OCI-M1 (cell line): ENCODE results near the gene MBP.

Experiments
- DNase-seq: peaks from one replicate; lab custom pipeline; 2025; lab: John Stamatoyannopoulos, UW

Gene MBP

GRCh38 chr18:77082316-77082955 lies 50.1 kb downstream of the MBP start:
- DNase-seq = no peak

- peak; percentile 24 for DNase-seq
These were observed 51.2 kb downstream of the MBP start for GRCh38 chr18:77081390-77081778.

DNA sequence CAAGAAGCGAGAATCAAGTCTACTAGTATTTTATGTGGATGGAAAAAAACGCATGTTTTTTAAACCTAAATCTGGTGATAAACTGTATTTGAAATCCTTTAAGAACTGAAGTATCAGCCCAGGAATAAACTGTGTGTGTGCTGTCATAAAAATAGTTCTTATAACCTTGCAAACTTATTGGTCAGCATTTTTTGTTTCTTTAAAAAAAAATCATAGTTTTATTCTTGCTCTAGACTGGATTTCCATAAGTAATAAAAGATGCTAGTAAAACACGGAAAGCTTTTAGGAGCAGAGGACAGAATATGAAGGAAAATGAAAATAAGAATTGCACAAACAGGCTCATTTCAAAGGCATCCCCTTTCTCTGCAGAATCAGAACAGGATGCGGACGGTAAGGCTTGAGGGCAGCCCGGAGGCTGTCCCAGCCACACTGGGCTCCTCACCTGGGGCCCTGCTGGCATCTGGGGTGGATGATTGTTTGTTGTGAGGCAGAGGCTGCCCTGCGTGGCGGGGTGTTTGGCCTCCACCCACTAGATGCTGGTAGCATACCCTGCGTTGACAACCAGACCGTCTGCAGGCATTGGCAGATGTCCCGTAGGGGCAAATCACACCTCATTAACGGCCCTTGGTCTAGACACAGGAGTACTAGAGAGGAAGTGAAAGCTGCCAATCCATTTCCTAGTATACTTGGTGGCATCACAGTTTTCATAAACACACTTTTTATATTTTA lies 52.5 kb downstream of the MBP start:
- no peak for DNase-seq

DNA sequence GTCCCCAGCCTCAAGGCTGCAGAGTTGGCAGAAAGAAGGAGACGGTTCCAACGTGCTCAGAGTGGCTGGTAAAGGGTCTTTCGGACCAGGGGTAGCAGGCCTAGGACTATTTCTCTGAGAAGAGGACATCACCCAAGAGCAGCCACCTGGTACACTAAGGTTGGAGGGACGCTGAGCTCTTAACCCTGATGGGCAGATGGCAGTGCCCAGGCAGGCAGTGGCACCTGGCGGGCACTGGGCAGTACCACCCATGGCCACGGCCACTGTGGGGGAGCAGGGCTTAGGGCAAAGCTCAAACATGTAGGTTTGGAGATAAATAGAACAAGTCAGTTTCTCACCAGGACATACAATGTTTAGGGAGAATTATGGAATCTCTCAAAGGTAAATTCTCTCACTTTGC lies 53.5 kb downstream of the MBP start:
- no peak for DNase-seq

DNA sequence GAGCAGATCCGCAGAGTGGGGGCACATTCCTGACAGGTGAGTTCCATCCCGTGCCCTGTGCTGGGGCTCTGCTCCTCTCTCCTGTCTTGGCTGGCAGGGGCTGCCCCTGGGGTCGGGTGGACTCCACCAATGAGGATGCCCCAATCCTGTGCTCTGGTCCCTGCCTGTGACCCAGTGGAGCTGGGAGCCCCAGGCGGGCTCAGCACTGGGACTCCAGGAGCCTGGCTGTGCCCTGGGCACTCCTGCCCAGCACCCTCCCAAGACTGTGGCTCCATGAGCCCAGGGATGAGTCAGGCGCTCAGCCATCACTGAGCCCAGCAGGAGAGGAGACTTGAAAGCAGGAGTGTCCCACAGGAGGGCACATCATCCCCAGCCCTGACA lies 53.9 kb downstream of the MBP start:
- DNase-seq = no peak

DNA sequence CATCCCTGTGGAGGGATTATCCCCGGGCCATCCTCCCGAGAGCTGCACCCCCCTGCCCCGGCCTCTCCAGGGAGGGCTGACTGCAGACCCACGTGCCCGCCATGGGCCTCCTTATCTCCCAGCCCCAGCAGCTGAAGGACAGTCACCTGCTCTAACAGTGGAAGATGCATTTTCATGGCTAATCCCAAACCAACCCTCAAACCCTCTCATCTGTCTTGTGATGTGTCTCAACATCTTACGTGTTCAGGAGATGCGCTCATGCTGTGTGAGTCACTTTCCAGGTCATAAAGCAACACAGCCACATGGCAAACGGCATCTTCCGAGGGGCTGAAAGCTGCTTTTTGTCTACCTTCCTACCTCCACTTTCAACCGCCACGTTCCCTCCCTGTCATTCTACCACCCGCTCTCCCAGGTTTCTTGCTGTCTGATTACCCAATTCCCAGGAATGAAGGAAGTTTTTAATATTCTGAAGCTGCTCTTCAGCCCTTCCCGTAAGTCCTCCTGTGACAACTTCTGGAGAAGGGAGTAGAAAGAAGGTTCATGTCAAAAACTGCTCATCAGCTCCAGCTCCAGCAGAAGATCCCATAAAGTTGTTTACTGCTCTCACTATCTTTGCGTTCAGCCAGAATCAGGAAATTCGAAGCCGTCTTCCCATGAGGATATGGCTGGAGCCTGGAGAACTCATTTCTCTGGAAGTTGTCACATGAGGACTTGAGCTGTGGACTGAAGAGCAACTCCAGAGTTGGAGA lies 54.5 kb downstream of the MBP start:
- peak; percentile 56 for DNase-seq

GRCh38 chr18:77077401-77077800 lies 55.2 kb downstream of the MBP start:
- DNase-seq = no peak

GRCh38 chr18:77076111-77076510 lies 56.5 kb downstream of the MBP start:
- DNase-seq = no peak

DNA sequence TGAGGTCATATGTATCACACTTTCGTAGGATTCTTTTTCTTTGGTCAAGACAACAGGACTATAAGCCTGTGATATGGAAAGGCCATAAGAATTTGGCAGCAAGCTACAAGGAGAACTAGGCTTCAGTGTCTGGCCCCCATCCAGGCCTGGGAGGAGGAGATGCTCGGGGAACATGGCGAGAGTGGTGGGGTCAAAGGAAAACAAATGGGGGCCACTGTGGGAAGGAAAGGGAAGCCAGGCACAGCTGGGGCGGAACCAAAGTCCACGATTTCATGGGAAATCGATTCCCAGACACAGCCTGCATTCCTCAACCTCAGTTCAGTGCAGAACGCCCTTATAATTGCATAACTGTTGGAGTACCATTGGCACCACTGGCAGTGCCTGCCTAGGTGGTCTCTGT lies 58.2 kb downstream of the MBP start:
- no peak for DNase-seq

DNA sequence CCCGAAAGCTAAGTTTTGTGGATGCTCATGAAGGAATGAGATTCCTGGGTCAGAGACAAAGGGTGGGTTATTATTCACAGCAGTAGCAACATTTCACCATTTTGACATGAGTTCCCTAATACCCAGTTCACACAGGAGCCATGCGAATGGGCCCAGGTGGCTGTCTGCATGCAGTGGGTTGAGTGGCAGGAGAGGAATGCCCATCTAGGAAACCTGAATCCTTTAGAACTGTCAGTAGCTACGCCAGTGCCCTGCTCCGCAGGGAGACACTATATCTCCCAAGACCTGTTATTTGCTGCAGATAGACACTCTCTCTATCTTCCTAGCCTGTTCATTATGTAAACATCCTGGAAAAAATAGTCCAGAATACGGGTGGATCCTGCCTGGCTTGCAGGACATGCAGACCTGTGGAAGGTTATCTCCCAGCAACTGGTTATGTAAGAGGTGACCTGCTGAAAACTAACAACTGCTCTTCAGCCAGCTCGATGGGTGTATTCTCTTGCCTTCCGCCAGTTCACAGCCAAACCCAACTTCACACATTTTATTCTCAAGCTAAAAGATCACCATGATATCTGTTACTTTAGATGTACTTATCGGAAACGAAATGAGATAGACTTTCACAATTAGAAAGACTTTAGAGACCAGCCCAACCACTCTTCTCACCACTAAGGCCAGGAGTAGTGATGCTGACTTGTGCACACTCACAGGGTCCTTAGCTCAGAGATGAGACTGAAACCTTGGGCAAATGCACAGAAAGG lies 59.1 kb downstream of the MBP start:
- no peak for DNase-seq

DNA sequence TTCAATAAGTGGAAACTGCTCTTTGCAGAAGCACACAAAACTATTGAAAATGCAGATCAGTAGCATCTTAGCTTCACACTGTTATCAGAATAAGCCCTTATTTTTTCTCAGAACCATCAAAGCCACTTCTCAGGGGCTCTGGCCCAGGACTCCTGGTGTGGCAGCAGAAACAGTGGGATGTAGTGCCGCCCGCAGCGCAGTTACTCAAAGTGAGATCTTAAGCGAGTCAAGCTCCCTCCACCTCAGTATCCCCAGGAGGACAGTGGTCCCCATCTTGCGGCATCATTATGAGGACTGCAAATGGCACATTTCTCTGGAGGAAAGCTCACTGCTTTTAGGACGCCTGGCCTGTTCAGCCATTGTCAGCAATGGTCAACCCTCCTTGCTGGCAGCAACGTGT lies 60.0 kb downstream of the MBP start:
- DNase-seq = no peak

DNA sequence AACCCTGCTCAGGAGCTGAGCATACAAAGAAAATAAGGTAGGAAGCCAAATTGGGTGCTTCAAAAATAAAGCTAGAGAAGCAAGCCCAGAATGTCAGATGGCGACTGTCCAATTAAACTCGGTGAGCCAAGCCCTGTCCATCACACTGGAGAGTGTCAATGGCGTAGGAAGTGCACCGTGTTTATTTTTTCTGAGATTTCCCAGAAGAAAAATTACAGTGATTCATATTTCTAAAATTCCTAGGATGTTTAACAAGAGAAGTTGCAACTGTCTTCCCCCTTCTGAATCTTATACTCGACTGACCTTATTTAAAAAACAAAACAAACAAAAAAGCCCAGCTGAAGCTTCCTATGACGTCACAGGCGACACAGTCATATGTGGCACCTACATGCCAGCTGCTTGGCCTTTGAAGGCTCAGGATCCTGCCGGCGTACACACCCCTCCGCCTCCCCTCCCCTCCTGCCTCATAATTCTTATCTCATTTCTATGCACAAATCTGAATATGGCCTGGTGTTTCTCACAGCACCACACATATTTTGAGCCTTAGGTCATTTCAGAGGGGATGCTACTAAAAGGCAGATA lies 60.8 kb downstream of the MBP start:
- DNase-seq = no peak

- DNase-seq = no peak
These were observed 61.5 kb downstream of the MBP start for GRCh38 chr18:77071061-77071460.

- DNase-seq = no peak
These were observed 62.0 kb downstream of the MBP start for GRCh38 chr18:77070627-77071026.

GRCh38 chr18:77069931-77070330 lies 62.7 kb downstream of the MBP start:
- DNase-seq = no peak

GRCh38 chr18:77069482-77069881 lies 63.1 kb downstream of the MBP start:
- DNase-seq = no peak

DNA sequence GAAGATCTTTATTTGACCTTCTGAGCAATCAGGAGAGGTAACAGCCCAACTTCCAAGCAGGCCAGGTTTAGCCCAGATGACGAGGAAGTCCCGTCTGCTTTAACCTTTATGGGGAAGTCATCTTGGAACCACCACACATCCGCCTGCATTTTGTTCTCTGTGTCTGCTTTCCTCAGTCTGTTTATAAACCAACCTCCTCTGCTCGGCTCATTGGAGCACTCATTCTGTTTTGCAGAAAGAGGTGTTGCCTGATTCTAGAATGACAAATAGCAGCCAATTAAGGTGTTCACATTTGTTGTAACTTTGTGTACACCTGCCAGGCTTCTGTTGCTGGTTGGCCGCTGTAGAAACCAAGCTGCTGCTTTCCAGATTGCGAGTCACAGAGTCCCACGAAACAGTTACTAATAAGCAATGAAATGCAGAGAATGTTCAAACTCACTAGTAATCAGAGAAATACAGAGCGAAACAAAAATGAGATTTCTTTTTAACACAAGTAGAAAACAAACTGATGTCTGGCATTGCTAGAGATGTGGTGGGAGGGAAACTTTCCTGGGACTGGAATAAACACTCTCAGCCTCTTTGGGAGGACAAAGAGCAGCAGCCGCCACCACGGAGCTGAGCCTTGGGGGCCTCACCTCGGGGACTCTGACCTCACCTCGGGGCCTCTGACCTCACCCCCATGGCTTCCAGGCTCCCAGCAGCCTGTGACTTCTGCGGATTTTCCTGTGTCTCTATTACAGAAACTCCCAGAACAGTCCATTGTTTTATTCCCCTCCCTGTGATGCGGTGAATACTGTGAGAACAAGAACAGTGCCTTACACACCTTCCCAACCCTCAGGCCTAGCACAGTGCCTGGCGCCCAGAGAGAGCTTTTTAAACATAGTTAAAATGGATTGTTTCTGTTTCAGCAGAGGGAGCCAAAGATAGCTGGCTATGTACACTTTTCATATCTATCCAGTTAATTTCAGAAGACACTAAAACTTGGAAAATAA lies 64.0 kb downstream of the MBP start:
- DNase-seq = no peak

DNA sequence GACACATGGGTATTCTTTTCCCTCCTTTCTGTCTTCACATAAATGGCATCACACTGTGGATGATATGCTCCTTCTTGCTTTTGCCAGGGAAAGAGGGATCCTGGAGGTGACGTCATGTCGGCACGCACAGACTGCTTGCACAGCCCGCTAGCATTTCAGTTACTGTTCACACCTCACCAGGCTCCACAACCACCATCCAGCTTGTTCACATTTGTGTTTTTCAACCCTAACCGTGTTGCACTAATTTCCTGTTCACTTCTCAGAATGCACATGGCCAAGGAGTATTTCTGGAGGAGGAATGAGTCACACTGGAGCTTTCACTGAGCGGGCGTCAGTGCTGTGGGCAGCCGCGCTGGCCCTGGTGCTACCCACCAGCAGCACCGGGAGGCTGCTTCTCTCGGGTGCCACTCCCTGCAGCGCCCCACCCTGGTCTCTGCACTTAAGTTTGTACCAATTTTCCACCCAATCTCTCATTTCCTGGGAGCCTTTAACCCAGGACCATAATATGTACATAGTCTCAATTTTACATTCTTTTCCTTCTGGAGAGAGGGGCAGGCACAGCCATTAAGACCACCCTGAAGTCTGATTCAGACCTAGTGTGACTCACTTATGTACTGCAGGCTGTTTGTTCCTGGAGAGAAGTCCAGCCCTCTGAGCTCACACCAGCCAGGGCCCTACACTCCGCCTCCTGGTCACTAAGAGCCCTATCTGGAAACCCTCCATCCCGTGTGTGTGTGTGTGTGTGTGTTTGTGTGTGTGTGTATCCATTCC lies 65.1 kb downstream of the MBP start:
- peak; percentile 86 for DNase-seq

- DNase-seq = no peak
These were observed 65.9 kb downstream of the MBP start for GRCh38 chr18:77066689-77067088.

GRCh38 chr18:77066101-77066500 lies 66.5 kb downstream of the MBP start:
- no peak for DNase-seq
